IPS-15b (cell line): ENCODE data around the gene TRIM58.

ENCODE experiments used
- H3K27me3 ChIP-seq: one replicate; pipeline ENCODE4 v1.6.1; 2013; ENCODE audit warnings: low read length; ENCODE audit not compliant: control insufficient read depth, insufficient read depth
- H3K36me3 ChIP-seq: one replicate; pipeline ENCODE4 v1.6.1; 2013; ENCODE audit warnings: low read length; ENCODE audit not compliant: control insufficient read depth, insufficient read depth
- H3K4me1 ChIP-seq: one replicate; pipeline ENCODE4 v1.6.1; 2013; ENCODE audit warnings: mild to moderate bottlenecking, low read length; ENCODE audit not compliant: control insufficient read depth, insufficient read depth
- H3K4me3 ChIP-seq: one replicate; pipeline ENCODE4 v1.5.1; 2013; ENCODE audit warnings: low read depth, low read length
- H3K9ac ChIP-seq: one replicate; pipeline ENCODE4 v1.6.1; 2013; ENCODE audit warnings: low read depth, mild to moderate bottlenecking, low read length
- H3K9me3 ChIP-seq: one replicate; pipeline ENCODE4 v1.6.1; 2013; ENCODE audit warnings: mild to moderate bottlenecking, low read length; ENCODE audit not compliant: control insufficient read depth, insufficient read depth

TRIM58 gene

DNA sequence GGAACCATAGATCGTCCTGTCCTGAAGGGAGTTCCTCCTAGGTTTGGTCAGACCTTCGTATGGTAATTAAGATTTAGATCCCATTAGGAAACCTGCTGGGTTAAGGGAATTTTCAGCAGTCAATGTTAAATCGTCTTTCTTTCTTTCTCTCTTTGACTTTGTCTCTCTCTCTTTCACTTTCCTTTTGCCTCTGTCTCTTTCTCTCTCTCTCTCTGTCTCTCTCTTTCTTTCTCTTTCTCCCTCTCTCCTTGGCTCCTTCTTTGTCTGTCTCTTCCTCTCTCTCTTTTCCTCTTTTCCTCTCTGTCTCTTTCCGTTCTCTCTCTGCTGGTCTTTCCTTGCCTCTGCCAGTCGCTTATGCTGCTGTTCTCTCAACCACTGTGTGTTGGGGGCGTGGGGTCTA is 47.1 kb downstream of the TRIM58 start:
- Histone ChIP-seq H3K4me3 (no peak overlapping the region), H3K36me3 (no peaks in the 10 kb centered on the region), H3K9ac (no peak overlapping the region), H3K9me3 (no peaks in the 10 kb centered on the region), H3K4me1 (no peaks in the 10 kb centered on the region), H3K27me3 (no peaks in the 10 kb centered on the region)

DNA sequence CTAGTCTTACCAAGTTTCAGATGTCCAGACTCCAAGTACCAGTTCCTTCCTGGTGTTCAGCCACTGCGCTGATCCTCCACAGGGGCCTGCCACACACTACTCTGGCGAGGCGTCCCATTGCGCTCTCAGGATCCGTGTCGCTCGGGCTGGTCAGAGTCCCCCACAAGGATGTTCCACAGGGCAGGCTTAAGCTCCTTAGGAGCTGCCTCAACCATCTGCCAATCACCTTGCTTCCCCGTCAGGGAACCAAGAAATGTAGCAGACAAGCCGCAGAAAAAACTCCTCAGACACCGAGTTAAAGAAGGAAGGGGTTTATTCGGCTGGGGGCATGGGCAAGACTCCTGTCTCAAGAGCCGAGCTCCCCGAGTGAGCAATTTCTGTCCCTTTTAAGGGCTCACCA is 48.2 kb downstream of the TRIM58 start:
- Histone ChIP-seq H3K9me3 (no peaks in the 10 kb centered on the region), H3K27me3 (no peaks in the 10 kb centered on the region), H3K9ac (no peak overlapping the region), H3K36me3 (no peaks in the 10 kb centered on the region), H3K4me1 (no peaks in the 10 kb centered on the region), H3K4me3 (no peak overlapping the region)

DNA sequence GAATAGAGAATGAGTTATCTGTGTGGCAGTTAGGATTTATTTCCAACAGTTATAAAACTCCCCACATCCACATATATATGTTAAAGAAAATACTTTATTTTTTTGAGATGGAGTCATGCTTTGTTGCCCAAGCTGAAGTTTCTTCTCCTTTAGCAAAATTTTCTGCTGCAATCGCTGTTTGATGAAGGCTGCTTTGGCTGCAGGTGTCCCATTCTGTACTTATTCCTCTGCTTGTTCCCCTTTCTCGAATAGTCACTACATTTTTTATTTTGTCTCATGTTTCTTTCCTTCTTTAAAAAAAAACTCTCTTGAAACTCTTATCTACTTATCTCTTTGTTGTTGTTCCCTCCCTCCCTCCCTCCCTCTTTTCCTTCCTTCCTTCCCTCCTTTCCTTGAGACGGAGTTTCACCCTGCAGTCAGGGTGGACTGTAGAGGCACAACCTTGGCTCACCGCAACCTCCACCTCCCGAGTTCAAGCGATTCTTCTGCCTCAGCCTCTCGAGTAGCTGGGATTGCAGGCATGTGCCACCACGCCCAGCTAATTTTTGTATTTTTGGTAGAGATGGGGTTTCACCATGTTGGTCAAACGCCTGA is 49.0 kb downstream of the TRIM58 start:
- Histone ChIP-seq H3K4me1 (no peaks in the 10 kb centered on the region), H3K9me3 (no peaks in the 10 kb centered on the region), H3K27me3 (no peaks in the 10 kb centered on the region), H3K36me3 (no peaks in the 10 kb centered on the region), H3K4me3 (no peak overlapping the region), H3K9ac (no peak overlapping the region)

DNA sequence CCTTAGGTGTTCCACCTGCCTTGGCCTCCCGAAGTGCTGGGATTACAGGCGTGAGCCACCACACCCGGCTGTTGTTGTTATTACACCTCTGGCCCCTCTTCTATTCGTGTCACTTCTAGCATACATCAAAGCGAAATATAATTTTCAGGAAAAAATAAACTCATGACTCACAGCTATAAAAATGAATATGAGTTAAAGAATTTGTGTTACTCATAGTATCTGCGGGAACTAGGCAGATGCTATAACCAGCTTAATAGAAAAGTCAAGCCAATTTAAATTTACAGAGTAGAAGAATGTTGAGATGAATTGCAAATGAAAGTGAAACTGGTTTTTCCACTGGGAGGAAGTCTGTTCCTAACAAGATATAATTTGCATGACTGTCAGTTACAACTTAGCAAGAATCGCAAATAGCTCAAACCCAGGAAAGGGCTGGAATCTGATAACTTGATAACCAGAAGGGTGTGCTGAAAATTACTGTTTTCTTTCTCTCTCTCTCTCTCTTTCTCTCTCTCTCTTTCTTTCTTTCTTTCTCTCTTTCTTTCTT is 49.6 kb downstream of the TRIM58 start:
- no peak overlapping the region for H3K9ac ChIP-seq
- H3K36me3 ChIP-seq = no peaks in the 10 kb centered on the region
- no peaks in the 10 kb centered on the region for H3K9me3 ChIP-seq
- no peak overlapping the region for H3K4me3 ChIP-seq
- no peaks in the 10 kb centered on the region for H3K4me1 ChIP-seq
- no peaks in the 10 kb centered on the region for H3K27me3 ChIP-seq

DNA sequence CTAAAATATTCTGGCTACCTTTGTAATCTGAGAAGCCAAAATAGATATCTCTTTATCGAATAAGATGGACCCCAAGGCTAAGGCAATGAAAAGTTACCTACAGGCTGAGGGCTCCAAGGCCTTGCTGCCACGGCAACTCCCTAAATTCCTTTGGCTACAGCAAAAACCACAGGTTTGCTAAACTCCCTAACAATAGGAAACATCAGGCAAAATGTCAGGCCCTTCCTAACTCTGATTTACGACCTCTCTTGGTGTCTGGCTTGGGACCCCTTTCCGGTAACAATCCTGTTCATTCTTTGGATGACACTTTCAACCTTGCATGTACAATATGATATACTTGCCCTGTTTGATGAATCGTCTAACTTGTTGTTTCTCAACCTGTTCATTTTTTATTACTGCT is 51.8 kb downstream of the TRIM58 start:
- H3K36me3 ChIP-seq = no peaks in the 10 kb centered on the region
- no peak overlapping the region for H3K4me3 ChIP-seq
- no peaks in the 10 kb centered on the region for H3K9me3 ChIP-seq
- no peaks in the 10 kb centered on the region for H3K27me3 ChIP-seq
- H3K9ac ChIP-seq = no peak overlapping the region
- no peaks in the 10 kb centered on the region for H3K4me1 ChIP-seq

DNA sequence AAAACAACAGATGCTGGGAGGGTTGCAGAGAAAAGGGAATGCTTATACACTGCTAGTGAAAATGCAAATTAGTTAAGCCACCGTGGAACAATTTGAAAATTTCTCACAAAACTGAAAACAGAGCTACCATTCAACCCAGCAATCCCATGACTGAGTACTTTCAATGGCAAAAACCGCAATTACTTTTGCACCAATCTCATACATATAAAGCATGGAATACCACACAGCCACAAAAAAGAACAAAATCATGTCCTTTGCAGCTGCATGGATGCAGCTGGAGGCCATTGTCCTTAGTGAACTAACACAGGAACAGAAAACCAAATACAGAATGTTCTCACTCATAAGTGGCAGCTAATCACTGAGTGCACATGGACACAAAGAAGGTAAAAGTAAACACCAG is 56.8 kb downstream of the TRIM58 start:
- H3K27me3 ChIP-seq = no peaks in the 10 kb centered on the region
- H3K9ac ChIP-seq = no peak overlapping the region
- H3K36me3 ChIP-seq = no peaks in the 10 kb centered on the region
- H3K4me1 ChIP-seq = no peaks in the 10 kb centered on the region
- no peak overlapping the region for H3K4me3 ChIP-seq
- no peaks in the 10 kb centered on the region for H3K9me3 ChIP-seq

DNA sequence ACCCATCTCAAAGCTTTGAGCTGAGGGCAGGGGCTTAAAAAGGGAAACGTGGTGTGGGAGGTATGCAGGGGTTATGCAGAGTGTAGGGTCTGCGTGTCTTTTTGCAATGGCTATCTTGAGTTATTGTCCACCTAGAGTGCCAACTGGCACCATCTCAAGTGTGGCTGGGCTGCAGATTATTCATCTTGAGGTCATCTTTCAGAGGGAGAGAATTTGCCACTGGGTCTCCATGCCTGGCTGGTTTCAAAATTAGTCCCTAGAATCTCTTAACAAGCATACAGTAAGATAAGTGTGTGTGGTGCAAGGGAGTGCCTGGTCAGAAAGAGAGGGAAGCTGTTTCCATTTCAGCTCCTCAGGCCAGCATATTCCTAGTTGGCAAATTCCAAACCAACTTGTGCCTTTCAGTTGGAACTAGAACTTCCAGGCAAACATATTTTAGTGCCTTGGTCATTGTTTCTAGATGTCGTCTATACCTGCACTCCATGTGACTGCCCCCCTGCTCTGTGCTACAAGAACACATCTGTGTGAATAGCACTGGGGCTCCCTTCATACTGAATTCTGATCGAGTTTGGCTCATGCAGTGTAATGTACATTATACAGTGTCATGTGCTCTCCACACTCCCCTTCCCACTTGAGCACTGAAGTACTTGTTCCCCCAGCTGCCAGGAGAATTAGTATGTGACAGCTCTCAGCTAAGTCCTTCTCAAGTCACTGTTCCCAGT is 58.1 kb downstream of the TRIM58 start:
- Histone ChIP-seq H3K9ac (no peak overlapping the region), H3K9me3 (no peaks in the 10 kb centered on the region), H3K4me1 (no peaks in the 10 kb centered on the region), H3K4me3 (no peak overlapping the region), H3K27me3 (no peaks in the 10 kb centered on the region), H3K36me3 (no peaks in the 10 kb centered on the region)

DNA sequence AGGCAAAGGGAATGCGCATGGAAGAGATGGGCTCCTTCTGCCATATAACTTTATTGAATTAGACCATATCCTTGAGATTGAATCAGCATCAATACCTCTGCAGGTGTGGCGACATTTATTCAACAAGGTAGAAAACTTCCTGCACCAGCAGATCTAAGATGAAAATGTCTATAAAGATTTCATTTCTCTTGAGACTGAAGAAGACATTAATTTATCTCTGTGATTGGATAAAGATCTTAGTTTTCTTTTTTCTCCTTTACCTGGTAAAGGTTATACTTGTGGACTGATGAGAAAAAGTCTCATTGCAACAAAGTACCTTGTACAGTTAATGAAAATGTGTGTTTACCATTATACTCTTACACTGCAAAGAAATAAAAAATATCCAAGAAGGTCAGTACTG is 63.0 kb downstream of the TRIM58 start, which contains the start of gene OR2T8:
Gene OR2T8, plus strand, starts transcription at position 301 of the 400 bp plus-strand sequence. CDS start 766 bp downstream, outside the sequence.
- H3K36me3 ChIP-seq = no peaks in the 10 kb centered on the region
- no peaks in the 10 kb centered on the region for H3K27me3 ChIP-seq
- H3K4me1 ChIP-seq = no peaks in the 10 kb centered on the region
- no peaks in the 10 kb centered on the region for H3K9me3 ChIP-seq
- H3K4me3 ChIP-seq = no peak within 1 kb of the TSS
- no peak within 1 kb of the TSS for H3K9ac ChIP-seq

DNA sequence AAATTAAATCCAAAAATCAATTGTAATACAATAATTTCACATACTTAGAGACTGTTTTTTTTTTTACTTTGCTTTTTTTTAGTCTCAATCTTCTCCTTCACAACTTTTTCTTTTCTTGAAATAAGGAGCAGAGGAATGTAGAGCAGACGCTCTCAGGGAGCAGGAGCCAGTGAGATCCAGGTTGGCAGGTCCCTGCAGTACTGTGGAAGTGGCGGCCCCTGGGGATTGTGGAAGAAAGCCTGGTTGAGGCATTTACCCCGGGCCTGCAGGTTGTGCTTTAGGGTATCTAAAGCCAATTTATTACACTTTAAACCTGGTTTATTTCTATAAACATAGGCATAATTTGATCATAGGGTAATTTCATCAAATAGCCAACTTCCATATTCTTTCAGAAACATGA is 67.0 kb downstream of the TRIM58 start:
- H3K9ac ChIP-seq = no peak overlapping the region
- no peaks in the 10 kb centered on the region for H3K4me1 ChIP-seq

DNA sequence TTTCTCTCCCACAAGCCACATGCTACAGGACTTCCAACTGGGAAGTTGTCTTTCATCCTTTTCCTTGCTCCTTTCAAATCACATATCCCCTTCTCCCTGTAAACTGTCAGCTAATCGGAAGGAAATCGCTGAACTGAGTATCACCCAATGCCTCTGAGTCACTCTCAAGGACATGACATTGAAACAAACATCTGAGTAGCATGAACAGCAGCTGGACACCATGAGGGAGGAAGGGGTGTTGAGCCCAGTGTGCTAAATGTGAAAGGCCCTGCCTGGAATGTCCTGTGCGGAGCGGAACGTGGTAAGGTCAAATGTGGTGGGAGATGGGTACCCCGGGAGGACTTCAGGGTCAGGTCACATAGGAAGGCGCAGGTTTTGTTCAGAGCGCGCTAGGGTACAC is 67.9 kb downstream of the TRIM58 start, which contains the start of gene OR2AJ1:
Gene OR2AJ1, plus strand, starts transcription at position 22 of the 400 bp plus-strand sequence. CDS start 8,880 bp downstream, outside the sequence.
- no peaks in the 10 kb centered on the region for H3K4me1 ChIP-seq
- H3K36me3 ChIP-seq = no peaks in the 10 kb centered on the region
- no peaks in the 10 kb centered on the region for H3K27me3 ChIP-seq
- H3K4me3 ChIP-seq = no peak within 1 kb of the TSS
- H3K9ac ChIP-seq = no peak within 1 kb of the TSS
- no peaks in the 10 kb centered on the region for H3K9me3 ChIP-seq

More for the DNA sequence above, 67.0 kb downstream of the TRIM58 start:
- H3K9me3 ChIP-seq = no peaks in the 10 kb centered on the region
- H3K4me3 ChIP-seq = no peak overlapping the region
- H3K27me3 ChIP-seq = no peaks in the 10 kb centered on the region
- H3K36me3 ChIP-seq = no peaks in the 10 kb centered on the region
